HEK293 (cell line): ENCODE results near the gene HYAL4.
A peak's percentile ranks its signal among the peaks of the same experiment; 100 is the strongest.
"Not testable (repeated sequence)": the region's sequence is repeated elsewhere in the genome, so short reads cannot be mapped to it uniquely, and the experiment has no call there.

ENCODE experiments used
- CTCF ChIA-PET: fragments of 350-600 bp; formaldehyde crosslinking; extraction: SDS; loops from one replicate; lab custom pipeline; 2021; ENCODE audit warnings: antibody characterized with exemption; lab: Yijun Ruan, JAX
- POLR2A ChIA-PET: fragments of 300-600 bp; formaldehyde crosslinking; extraction: SDS; loops from one replicate; lab custom pipeline; 2020; ENCODE audit warnings: antibody characterized with exemption, inconsistent platforms; lab: Yijun Ruan, JAX
- H3K27ac ChIP-seq: fragments of 200-500 bp; sonication (Bioruptor generic); 2 replicates; pipeline ENCODE4 v1.5.1; 2014; ENCODE audit warnings: low read depth, low read length, control low read depth, inconsistent platforms; ENCODE audit errors: extremely low read depth
- H3K36me3 ChIP-seq, 2 experiments: fragments of 200-500 bp in 1 of 2; sonication (Bioruptor generic) in 1 of 2; 1 replicate in 1 of 2; 2 replicates in 1 of 2; pipeline ENCODE4 v1.5.1; 2014 to 2017; ENCODE audit warnings: inconsistent platforms in 2 of 2, low read length in 2 of 2; ENCODE audit not compliant: control insufficient read depth in 2 of 2, insufficient read depth in 1 of 2
- H3K4me1 ChIP-seq: fragments of 200-500 bp; sonication (Bioruptor generic); 2 replicates; pipeline ENCODE4 v1.5.1; 2014; ENCODE audit warnings: mild to moderate bottlenecking, low read length, inconsistent platforms; ENCODE audit not compliant: control insufficient read depth, insufficient read depth
- H3K4me3 ChIP-seq: 2 replicates; pipeline ENCODE4 v1.5.1; 2011; ENCODE audit warnings: low read depth, mild to moderate bottlenecking, control low read depth, low read length, moderate library complexity
- H3K9me3 ChIP-seq: fragments of 200-500 bp; sonication (Bioruptor generic); 2 replicates; pipeline ENCODE4 v1.5.1; 2014; ENCODE audit warnings: low read depth, low read length, inconsistent platforms; ENCODE audit not compliant: control insufficient read depth, insufficient read depth
- GLI4 ChIP-seq: fragments of 450-650 bp; formaldehyde crosslinking; IDR thresholded peaks from 2 replicates; pipeline ENCODE4 v1.5.1; 2016; ENCODE audit warnings: missing biosample characterization, missing genetic modification characterization
- KLF7 ChIP-seq: fragments of 450-650 bp; formaldehyde crosslinking; IDR thresholded peaks from 2 replicates; pipeline ENCODE4 v1.5.1; 2016; ENCODE audit warnings: missing biosample characterization, missing genetic modification characterization, borderline replicate concordance
- MYNN ChIP-seq: fragments of 450-650 bp; formaldehyde crosslinking; IDR thresholded peaks from 2 replicates; pipeline ENCODE4 v1.5.1; 2016; ENCODE audit warnings: missing biosample characterization, missing genetic modification characterization, borderline replicate concordance
- ZNF426 ChIP-seq: fragments of 450-650 bp; formaldehyde crosslinking; IDR thresholded peaks from 2 replicates; pipeline ENCODE4 v1.5.1; 2017; ENCODE audit warnings: missing biosample characterization, missing genetic modification characterization, mild to moderate bottlenecking, inconsistent platforms, moderate library complexity
- ZNF48 ChIP-seq: fragments of 450-650 bp; formaldehyde crosslinking; IDR thresholded peaks from 2 replicates; pipeline ENCODE4 v1.5.1; 2016; ENCODE audit warnings: missing biosample characterization, missing genetic modification characterization
- TF ChIP-seq, protein P1 (sequence below): fragments of 450-650 bp; formaldehyde crosslinking; IDR thresholded peaks from 2 replicates; pipeline ENCODE4 v1.5.1; 2016; ENCODE audit warnings: missing biosample characterization, missing genetic modification characterization
- TF ChIP-seq, protein P2 (sequence below): fragments of 450-650 bp; IDR thresholded peaks from 2 replicates; pipeline ENCODE4 v1.5.1; 2018; ENCODE audit warnings: missing biosample characterization, missing genetic modification characterization
- TF ChIP-seq, protein P3 (sequence below): fragments of 450-650 bp; formaldehyde crosslinking; IDR thresholded peaks from 2 replicates; pipeline ENCODE4 v1.5.1; 2016; ENCODE audit warnings: missing biosample characterization, missing genetic modification characterization, borderline replicate concordance
- TF ChIP-seq, protein P4 (sequence below): fragments of 450-650 bp; formaldehyde crosslinking; IDR thresholded peaks from 2 replicates; pipeline ENCODE4 v1.5.1; 2016; ENCODE audit warnings: missing biosample characterization, missing genetic modification characterization
- TF ChIP-seq, protein P5 (sequence below): fragments of 450-650 bp; formaldehyde crosslinking; conservative IDR thresholded peaks from 2 replicates; pipeline ENCODE4 v1.5.1; 2016; ENCODE audit warnings: low read depth, missing biosample characterization, missing genetic modification characterization

Gene HYAL4

DNA sequence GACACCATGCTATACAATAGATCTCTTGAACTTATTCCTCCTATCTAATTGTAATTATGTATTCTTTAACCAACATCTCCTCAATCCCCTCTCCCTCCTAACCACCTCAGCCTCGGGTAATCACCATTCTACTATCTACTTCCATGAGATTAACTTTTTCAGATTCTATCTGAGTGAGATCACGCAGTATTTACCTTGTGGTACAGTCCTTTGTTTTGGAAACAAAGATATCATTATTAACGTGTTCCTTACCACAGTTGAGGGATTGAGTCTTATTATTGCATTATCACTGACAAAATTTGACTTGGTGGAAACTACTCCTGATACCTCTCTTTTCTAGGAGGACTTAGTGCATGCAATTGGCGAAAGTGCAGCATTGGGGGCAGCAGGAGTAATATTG is 26.0 kb upstream of the HYAL4 start:
- POLR2A ChIA-PET, result no interaction called here

DNA sequence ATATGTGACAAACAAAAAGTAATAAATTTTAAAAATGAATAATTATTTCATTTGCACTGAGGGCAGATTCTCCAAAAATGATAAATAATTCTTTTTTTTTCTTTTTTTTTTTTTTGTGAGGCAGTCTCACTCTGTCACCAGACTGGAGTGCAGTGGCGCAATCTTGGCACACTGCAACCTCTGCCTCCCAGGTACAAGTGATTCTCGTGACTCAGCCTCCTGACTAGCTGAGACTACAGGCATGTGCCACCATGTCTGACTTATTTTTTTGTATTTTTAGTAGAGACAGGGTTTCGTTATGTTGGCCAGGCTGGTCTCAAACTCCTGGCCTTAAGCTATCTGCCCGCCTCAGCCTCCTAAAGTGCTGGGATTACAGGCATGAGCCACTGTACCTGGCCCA is 25.2 kb upstream of the HYAL4 start:
- ChIA-PET CTCF (interaction anchor here (0.7 kb wide), 1 partner anchor 1039 kb away, joined by 6 read pairs; no protein-coding TSS in a partner anchor), POLR2A (interaction anchor here (0.7 kb wide), 1 partner anchor 16 kb away, joined by 3 read pairs; no protein-coding TSS in a partner anchor)
- H3K27ac ChIP-seq, H3K9me3 ChIP-seq, H3K4me1 ChIP-seq, H3K4me3 ChIP-seq, H3K36me3 ChIP-seq: not testable (repeated sequence)

More for the DNA sequence above, 26.0 kb upstream of the HYAL4 start:
- H3K4me1 ChIP-seq, result no peaks in the 10 kb centered on the region; the same call in 1 of the 2 replicates
- H3K27ac ChIP-seq, result no peak overlapping the region
- CTCF ChIA-PET, result no interaction called here
- no peaks in the 10 kb centered on the region for H3K36me3 ChIP-seq
- no peaks in the 10 kb centered on the region for H3K9me3 ChIP-seq
- TF ChIP-seq, protein P1, sequence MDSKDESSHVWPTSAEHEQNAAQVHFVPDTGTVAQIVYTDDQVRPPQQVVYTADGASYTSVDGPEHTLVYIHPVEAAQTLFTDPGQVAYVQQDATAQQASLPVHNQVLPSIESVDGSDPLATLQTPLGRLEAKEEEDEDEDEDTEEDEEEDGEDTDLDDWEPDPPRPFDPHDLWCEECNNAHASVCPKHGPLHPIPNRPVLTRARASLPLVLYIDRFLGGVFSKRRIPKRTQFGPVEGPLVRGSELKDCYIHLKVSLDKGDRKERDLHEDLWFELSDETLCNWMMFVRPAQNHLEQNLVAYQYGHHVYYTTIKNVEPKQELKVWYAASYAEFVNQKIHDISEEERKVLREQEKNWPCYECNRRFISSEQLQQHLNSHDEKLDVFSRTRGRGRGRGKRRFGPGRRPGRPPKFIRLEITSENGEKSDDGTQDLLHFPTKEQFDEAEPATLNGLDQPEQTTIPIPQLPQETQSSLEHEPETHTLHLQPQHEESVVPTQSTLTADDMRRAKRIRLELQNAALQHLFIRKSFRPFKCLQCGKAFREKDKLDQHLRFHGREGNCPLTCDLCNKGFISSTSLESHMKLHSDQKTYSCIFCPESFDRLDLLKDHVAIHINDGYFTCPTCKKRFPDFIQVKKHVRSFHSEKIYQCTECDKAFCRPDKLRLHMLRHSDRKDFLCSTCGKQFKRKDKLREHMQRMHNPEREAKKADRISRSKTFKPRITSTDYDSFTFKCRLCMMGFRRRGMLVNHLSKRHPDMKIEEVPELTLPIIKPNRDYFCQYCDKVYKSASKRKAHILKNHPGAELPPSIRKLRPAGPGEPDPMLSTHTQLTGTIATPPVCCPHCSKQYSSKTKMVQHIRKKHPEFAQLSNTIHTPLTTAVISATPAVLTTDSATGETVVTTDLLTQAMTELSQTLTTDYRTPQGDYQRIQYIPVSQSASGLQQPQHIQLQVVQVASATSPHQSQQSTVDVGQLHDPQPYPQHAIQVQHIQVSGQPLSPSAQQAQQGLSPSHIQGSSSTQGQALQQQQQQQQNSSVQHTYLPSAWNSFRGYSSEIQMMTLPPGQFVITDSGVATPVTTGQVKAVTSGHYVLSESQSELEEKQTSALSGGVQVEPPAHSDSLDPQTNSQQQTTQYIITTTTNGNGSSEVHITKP (tag by site-specific recombination), result peak; percentile 29; the same call in 1 of the 2 replicates
- TF ChIP-seq, protein P2, sequence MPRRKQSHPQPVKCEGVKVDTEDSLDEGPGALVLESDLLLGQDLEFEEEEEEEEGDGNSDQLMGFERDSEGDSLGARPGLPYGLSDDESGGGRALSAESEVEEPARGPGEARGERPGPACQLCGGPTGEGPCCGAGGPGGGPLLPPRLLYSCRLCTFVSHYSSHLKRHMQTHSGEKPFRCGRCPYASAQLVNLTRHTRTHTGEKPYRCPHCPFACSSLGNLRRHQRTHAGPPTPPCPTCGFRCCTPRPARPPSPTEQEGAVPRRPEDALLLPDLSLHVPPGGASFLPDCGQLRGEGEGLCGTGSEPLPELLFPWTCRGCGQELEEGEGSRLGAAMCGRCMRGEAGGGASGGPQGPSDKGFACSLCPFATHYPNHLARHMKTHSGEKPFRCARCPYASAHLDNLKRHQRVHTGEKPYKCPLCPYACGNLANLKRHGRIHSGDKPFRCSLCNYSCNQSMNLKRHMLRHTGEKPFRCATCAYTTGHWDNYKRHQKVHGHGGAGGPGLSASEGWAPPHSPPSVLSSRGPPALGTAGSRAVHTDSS (tag by site-specific recombination), result no peak
- TF ChIP-seq GLI4 (no peak), ZNF48 (tag by site-specific recombination) (no peak)
- no peak overlapping the region for H3K4me3 ChIP-seq

DNA sequence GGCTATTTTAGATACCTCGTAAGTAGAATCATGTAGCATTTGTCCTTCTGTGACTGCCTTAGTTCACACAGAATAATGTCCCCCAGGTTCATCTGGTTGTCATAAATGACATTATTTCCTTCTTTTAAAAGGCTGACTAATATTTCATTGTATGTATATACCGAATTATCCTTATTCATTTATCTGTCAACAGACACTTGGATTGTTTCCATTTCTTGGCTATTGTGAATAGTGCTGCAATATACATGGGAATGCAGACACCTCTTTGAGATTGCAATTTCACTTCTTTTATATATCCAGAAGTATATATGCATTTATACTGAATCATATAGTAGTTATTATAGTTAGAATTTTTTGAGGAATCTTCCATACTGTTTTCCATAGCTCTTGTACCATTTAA is 24.1 kb upstream of the HYAL4 start:
- ChIA-PET POLR2A (no interaction called here), CTCF (interaction anchor here (1.8 kb wide), 1 partner anchor 23 kb away, joined by 4 read pairs; no protein-coding TSS in a partner anchor)
- H3K9me3 ChIP-seq, result no peaks in the 10 kb centered on the region
- no peaks in the 10 kb centered on the region for H3K36me3 ChIP-seq
- no peak for TF ChIP-seq MYNN (tag by site-specific recombination)
- TF ChIP-seq, protein P3, sequence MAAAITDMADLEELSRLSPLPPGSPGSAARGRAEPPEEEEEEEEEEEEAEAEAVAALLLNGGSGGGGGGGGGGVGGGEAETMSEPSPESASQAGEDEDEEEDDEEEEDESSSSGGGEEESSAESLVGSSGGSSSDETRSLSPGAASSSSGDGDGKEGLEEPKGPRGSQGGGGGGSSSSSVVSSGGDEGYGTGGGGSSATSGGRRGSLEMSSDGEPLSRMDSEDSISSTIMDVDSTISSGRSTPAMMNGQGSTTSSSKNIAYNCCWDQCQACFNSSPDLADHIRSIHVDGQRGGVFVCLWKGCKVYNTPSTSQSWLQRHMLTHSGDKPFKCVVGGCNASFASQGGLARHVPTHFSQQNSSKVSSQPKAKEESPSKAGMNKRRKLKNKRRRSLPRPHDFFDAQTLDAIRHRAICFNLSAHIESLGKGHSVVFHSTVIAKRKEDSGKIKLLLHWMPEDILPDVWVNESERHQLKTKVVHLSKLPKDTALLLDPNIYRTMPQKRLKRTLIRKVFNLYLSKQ (tag by site-specific recombination), result no peak
- TF ChIP-seq KLF7 (tag by site-specific recombination), result no peak
- TF ChIP-seq ZNF426, result no peak
- TF ChIP-seq, protein P4, sequence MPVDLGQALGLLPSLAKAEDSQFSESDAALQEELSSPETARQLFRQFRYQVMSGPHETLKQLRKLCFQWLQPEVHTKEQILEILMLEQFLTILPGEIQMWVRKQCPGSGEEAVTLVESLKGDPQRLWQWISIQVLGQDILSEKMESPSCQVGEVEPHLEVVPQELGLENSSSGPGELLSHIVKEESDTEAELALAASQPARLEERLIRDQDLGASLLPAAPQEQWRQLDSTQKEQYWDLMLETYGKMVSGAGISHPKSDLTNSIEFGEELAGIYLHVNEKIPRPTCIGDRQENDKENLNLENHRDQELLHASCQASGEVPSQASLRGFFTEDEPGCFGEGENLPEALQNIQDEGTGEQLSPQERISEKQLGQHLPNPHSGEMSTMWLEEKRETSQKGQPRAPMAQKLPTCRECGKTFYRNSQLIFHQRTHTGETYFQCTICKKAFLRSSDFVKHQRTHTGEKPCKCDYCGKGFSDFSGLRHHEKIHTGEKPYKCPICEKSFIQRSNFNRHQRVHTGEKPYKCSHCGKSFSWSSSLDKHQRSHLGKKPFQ (tag by site-specific recombination), result no peak
- TF ChIP-seq, protein P5, sequence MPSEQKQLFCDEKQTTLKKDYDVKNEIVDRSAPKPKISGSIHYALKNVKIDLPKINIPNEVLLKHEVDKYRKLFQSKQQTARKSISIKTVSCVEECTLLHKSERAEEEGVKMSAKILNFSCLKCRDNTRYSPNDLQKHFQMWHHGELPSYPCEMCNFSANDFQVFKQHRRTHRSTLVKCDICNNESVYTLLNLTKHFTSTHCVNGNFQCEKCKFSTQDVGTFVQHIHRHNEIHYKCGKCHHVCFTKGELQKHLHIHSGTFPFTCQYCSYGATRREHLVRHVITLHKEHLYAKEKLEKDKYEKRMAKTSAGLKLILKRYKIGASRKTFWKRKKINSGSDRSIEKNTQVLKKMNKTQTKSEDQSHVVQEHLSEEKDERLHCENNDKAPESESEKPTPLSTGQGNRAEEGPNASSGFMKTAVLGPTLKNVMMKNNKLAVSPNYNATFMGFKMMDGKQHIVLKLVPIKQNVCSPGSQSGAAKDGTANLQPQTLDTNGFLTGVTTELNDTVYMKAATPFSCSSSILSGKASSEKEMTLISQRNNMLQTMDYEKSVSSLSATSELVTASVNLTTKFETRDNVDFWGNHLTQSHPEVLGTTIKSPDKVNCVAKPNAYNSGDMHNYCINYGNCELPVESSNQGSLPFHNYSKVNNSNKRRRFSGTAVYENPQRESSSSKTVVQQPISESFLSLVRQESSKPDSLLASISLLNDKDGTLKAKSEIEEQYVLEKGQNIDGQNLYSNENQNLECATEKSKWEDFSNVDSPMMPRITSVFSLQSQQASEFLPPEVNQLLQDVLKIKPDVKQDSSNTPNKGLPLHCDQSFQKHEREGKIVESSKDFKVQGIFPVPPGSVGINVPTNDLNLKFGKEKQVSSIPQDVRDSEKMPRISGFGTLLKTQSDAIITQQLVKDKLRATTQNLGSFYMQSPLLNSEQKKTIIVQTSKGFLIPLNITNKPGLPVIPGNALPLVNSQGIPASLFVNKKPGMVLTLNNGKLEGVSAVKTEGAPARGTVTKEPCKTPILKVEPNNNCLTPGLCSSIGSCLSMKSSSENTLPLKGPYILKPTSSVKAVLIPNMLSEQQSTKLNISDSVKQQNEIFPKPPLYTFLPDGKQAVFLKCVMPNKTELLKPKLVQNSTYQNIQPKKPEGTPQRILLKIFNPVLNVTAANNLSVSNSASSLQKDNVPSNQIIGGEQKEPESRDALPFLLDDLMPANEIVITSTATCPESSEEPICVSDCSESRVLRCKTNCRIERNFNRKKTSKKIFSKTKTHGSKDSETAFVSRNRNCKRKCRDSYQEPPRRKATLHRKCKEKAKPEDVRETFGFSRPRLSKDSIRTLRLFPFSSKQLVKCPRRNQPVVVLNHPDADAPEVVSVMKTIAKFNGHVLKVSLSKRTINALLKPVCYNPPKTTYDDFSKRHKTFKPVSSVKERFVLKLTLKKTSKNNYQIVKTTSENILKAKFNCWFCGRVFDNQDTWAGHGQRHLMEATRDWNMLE, result no peak
- no peak overlapping the region for H3K27ac ChIP-seq
- no peak overlapping the region for H3K4me3 ChIP-seq
- H3K4me1 ChIP-seq, result no peaks in the 10 kb centered on the region; the same call in 1 of the 2 replicates
